ENCODE results near the gene ZNF543.
"Not testable (repeated sequence)": the region's sequence is repeated elsewhere in the genome, so short reads cannot be mapped to it uniquely, and the experiment has no call there.

Gene ZNF543

GRCh38 chr19:57320180-57321084, at the start of gene ZNF543:
Gene ZNF543, plus strand, starts transcription at chr19:57320472. Its CDS starts 382 bp downstream, at chr19:57320854.
- peak; percentile 98 for DNase-seq

- DNase-seq: no peak
Observed at GRCh38 chr19:57271280-57271679, 49.0 kb upstream of the ZNF543 start.

DNA sequence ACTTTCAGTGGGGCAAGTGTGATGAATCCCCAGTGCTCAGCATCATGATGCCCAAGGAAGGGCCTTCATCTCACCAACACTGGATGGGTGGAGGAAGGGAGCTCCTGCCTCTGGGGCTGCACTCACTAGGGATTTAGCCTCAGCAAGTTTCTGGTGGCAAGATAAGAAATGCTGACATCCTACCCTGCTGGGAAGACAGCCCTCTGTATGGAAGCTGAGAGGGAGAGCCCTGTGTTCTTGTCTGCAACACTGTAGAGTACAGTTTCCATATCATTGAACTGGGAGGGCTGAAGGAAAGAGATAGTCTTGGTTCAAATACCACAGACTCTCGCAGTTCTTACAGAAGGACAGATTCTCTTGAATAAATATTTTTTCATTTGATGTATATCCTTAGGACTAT, 47.3 kb upstream of the ZNF543 start:
- no peak for DNase-seq

GRCh38 chr19:57276430-57276829, 43.8 kb upstream of the ZNF543 start:
- no peak for DNase-seq

DNA sequence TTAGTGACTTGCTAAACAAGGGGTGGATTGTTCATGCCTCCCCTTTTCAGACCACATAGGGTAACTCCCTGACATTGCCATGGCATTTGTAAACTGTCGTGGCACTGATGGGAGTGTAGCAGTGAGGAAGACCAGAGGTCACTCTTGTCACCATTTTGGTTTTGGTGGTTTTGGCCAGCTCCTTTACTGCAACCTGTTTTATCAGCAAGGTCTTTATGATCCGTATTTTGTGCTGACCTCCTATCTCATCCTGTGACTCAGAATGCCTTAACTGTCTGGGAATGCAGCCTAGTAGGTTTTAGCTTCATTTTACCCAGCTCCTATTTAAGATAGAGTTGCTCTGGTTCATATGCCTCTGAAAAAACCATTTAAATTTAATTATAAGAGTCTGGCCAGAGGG, 41.8 kb upstream of the ZNF543 start:
- not testable (repeated sequence) for DNase-seq

DNA sequence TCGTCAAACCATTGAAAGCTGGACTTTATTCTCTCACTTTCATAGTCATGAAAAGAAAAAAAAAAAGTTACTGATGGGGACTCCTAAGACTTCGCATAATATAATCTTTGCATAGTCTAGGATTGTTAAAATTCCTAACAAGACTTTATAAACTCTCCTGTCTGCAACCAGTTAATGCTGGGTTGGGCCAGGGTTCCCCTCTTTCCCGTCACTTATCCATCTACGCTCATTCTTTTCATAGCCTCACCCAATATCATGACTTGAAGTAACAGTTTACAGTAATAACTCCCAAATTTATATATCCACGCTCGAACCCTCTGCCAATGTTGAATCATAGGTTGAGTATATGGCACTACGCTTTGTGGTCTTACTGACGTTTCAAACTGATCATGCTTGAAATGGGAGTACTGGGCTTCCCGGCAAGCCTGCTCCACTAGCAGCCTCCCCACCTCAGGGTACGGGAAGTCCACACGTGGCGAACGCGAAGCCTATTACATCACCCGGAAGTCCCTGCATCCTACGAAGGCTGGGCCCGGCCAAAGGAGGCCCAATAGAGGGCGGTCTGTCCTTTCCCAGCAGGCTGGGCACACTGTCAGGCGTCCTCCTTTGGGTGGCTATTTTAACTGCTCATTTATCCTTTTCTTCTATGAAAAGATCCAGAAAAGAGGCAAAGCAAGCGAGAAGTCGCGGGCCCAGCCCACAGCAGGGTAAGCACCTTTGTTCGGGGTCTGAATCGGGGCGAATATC, 40.7 kb upstream of the ZNF543 start:
- DNase-seq: peak; percentile 98

GRCh38 chr19:57280165-57280961, 39.9 kb upstream of the ZNF543 start, which contains the start of gene ZNF460:
Gene ZNF460, plus strand, starts transcription at chr19:57280485. Its CDS starts 322 bp downstream, at chr19:57280807.
- DNase-seq: peak; percentile 98

- peak; percentile 58 for DNase-seq
Observed at GRCh38 chr19:57280962-57281400, 39.3 kb upstream of the ZNF543 start.

- no peak for DNase-seq
Observed at GRCh38 chr19:57282011-57282643, 38.1 kb upstream of the ZNF543 start.

DNA sequence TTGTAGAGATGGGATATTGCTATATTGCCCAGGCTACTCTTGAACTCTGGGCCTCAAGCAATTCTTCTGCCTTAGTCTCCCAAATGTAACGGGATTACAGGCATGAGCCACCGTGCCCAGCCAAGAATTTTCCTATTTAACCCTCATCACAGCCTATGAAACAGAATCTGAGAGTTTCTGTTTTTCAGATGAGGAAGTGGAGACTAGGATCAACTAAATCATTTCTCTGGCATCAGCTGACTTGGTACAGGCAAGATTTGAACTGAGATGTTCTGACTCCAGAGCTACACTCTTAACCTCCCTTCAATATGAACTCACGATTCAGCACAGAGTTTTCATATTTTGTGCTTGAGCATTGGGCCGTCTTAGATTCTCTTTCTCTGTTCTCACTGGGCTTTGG, 31.9 kb upstream of the ZNF543 start:
- no peak for DNase-seq

DNA sequence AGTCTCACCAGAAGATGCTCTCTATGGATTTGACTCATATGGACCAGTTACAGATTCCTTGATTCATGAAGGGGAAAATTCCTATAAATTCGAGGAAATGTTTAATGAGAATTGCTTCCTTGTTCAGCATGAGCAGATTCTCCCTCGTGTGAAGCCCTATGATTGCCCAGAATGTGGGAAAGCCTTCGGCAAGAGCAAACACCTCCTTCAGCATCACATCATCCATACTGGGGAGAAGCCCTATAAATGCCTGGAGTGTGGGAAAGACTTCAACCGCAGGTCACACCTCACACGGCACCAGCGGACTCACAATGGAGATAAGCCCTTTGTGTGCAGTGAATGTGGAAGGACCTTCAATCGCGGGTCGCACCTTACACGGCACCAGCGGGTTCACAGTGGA, 29.3 kb upstream of the ZNF543 start:
- DNase-seq: no peak

DNA sequence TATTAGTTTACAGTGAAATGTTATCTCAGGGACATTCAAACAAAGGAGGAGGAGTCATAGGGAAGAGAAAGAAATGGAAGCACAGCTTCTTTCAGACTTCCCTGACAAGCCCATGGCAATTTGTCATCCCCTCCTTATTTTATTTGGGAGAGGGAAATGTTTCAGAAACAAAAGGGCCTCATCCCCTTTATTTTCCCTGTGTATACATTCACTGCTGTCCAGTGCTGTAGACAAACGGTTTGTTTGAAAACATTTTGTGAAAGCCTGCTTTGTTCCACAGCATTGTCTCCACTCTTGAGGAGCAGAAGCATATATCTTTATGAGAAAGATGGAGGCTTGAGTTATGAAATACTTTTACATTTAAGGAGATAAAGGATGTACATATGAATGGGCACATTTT, 27.7 kb upstream of the ZNF543 start:
- DNase-seq: no peak

- DNase-seq: no peak
Observed at GRCh38 chr19:57293719-57294118, 26.6 kb upstream of the ZNF543 start.

DNA sequence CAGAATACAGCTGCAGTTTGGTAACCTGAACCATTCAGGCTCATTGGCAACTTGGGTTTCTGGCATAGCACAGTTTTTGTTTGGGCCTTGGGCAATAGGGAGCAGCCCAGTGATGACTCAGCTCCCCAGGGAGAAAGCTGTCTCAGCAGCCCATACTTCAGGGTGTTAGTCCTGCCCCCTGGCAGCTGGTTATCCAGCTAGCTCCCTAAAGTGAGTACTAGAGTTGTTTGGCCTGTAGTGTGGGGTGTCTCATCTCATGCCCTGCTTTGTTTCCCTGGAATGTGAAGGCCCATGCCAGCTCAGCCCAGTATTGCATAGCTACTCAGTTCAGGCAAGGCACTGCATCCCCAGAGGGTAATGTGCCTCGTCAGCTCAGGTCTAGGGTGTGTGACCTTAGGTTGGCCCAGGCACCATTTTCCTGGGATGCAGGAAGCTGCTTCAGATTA, 18.2 kb upstream of the ZNF543 start:
- peak; percentile 18 for DNase-seq

- DNase-seq: no peak
Observed at GRCh38 chr19:57302727-57303401, 17.4 kb upstream of the ZNF543 start.

DNA sequence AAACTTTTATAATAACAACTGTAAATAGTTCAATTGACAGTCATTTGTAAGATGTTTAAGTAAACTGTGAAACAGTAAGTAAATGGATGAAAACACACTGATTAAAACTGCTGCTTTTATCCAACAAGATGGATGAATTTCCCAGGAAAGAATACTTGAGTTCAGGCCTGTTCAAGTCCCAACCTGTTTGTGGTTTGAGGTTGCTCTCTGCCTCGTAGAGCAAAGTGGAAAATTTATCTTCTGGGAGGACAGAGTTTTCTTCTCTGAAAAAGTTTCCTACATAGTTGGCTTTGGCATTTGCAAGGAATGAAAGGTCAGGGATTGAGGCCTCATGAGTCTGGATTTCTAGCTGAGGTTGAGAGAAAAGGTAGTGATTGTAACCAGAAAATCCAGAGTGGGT, 15.2 kb upstream of the ZNF543 start:
- no peak for DNase-seq

GRCh38 chr19:57308514-57308913, 11.8 kb upstream of the ZNF543 start:
- no peak for DNase-seq

DNA sequence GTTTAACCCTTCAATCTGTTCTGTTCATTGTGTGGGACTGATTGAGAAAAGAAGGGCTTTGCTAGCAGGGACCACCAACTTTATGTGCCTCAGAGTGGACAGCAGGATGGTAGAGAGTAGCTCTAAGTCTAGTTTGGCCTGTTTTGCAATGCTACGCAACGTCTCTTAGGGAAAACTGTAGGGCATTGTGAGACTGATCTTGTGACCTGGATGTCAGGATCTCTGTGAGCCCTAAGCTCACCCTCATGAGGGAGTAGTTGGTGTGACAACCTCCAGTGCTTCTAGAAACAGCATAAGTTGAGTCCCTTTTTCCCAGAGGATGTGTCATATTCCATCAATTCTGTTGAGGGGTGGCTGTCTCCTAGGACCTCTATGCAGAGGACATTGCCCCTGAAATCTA, 9.5 kb upstream of the ZNF543 start:
- DNase-seq: no peak

DNA sequence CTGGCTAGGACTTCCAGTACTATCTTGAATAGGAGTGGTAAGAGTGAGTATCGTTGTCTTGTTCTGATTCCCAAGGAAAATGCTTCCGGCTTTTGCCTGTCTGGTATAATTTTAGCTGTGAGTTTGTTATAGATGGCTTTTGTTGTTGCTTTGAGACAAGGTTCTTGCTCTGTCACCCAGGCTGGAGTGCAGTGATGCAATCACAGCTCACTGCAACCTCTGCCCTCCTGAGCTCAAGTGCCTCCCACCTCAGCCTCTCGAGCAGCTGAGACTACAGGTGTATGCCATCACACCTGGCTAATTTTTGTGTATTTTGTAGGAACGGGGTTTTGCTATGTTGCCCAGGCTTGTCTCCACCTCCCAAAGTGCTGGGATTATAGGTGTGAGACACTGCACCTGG, 6.1 kb upstream of the ZNF543 start:
- DNase-seq: peak; percentile 91

DNA sequence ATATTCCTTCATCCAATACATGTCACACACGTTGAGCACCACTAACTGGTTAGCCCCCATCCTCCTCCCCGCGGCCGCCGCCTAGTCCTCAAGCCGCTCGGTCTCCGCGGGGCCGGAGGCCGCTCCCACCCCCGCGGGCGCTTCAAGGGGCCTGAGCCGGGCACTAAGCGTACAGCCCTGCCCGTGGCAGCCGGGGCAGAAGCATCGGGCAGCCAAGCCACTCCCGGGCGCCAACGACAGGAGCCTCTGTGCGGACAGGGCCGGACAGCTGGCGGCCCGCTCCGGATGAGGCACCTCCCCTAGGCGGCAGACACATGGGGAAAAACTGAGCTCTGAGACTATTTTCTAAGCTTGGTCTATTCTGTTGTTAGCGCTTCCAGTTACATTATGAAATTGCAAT, 2.8 kb upstream of the ZNF543 start:
- DNase-seq: no peak

DNA sequence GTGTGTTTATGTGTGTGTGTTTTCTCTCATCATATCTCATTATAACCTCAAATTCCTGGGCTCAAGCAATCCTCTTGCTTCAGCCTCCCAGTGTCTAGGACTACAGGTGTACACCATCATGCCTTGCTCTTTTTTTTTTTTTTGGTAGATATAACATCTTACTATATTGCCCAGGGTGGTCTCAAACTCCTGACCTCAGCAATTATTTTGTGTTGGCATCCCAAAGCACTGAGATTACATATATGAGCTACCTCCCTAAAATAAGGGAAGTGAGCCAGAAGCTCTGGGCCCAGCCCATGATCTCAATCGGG, 448 bp upstream of the ZNF543 start:
- DNase-seq: no peak

GRCh38 chr19:57321116-57321515, 844 bp downstream of the ZNF543 start:
- DNase-seq: no peak
